ENCODE measurements around the gene JAK1. TPM values are rescaled to one million over a fixed set of nuclear protein-coding genes. Genes with fewer than 3 reads are reported as not detected.

The JAK1 gene
- total RNA-seq, 3 donors from 2014 or later (not counting 1 experiment from before 2014, with no cell fraction given) = 507 to 626 (median 526) TPM

- no peak for ATAC-seq
- Histone ChIP-seq H3K4me3 (ENCODE audit: low read length) (no peak overlapping the region), H3K4me1 (ENCODE audit: control insufficient read depth, insufficient read depth, low read length) (peaks cover 32% of the 10 kb centered on the region), H3K27ac (ENCODE audit: low read length) (no peak overlapping the region), H3K9me3 (ENCODE audit: control insufficient read depth, insufficient read depth, low read length) (no peaks in the 10 kb centered on the region), H3K36me3 (ENCODE audit: control insufficient read depth, insufficient read depth, low read length) (no peaks in the 10 kb centered on the region), H3K27me3 (ENCODE audit: control insufficient read depth, insufficient read depth, low read length) (no peaks in the 10 kb centered on the region)
- Mint-ChIP-seq H3K27me3 (ENCODE audit: low read depth in 2 of 2) (no peaks in the 10 kb centered on the region), H3K9me3 (no peaks in the 10 kb centered on the region), H3K4me3 (peak overlapping the region; percentile 63), H3K36me3 (no peaks in the 10 kb centered on the region), H3K27ac (peak overlapping the region; percentile 84 to 93), H3K4me1 (peaks cover 95 to 96% of the 10 kb centered on the region in 2 donors)
- DNase-seq = no peak
- TF ChIP-seq, protein P1, sequence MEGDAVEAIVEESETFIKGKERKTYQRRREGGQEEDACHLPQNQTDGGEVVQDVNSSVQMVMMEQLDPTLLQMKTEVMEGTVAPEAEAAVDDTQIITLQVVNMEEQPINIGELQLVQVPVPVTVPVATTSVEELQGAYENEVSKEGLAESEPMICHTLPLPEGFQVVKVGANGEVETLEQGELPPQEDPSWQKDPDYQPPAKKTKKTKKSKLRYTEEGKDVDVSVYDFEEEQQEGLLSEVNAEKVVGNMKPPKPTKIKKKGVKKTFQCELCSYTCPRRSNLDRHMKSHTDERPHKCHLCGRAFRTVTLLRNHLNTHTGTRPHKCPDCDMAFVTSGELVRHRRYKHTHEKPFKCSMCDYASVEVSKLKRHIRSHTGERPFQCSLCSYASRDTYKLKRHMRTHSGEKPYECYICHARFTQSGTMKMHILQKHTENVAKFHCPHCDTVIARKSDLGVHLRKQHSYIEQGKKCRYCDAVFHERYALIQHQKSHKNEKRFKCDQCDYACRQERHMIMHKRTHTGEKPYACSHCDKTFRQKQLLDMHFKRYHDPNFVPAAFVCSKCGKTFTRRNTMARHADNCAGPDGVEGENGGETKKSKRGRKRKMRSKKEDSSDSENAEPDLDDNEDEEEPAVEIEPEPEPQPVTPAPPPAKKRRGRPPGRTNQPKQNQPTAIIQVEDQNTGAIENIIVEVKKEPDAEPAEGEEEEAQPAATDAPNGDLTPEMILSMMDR (IDR thresholded peaks at IDR 0.05) = no peak
- intact Hi-C loops (cut with micrococcal nuclease) = no loop called here
- 100% methylated on average over 1 of the region's 1 CpG for WGBS (ENCODE audit: insufficient coverage)
Observed at GRCh38 chr1:64908575-64908974, 57.8 kb downstream of the JAK1 start.

DNA sequence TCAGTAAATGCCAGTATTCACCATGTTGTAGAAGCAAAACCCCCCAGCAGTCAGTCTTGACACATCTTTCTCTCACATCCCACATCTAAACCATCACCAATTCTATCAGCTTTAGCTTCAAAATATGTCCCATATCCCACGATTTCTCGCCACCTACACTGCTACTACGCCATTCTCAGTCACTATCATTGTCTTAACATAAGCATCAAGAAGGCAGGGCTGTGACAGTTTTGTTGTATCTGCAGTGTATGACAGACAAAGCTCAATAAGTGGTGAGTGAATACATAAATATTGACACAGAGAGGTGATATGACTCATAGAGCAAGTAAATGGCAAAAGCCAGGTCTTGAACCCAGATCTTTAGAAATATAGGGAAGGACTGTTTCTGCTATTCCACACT lies 59.9 kb downstream of the JAK1 start:
- Mint-ChIP-seq H3K4me3 (peak overlapping the region; percentile 36), H3K27ac (peak overlapping the region; percentile 84 to 93), H3K4me1 (peaks cover 94 to 96% of the 10 kb centered on the region in 2 donors), H3K9me3 (no peaks in the 10 kb centered on the region), H3K27me3 (ENCODE audit: low read depth in 2 of 2) (no peaks in the 10 kb centered on the region), H3K36me3 (no peaks in the 10 kb centered on the region)
- H3K36me3 ChIP-seq (ENCODE audit: control insufficient read depth, insufficient read depth, low read length) = no peaks in the 10 kb centered on the region
- H3K27me3 ChIP-seq (ENCODE audit: control insufficient read depth, insufficient read depth, low read length) = no peaks in the 10 kb centered on the region
- WGBS (ENCODE audit: insufficient coverage) = 31% methylated on average over 3 of the region's 3 CpGs
- H3K27ac ChIP-seq (ENCODE audit: low read length) = peak overlapping the region; percentile 13
- intact Hi-C loops (cut with micrococcal nuclease) = loop anchor here (1.0 kb wide), 2 partner anchors 8 to 9 kb away; no protein-coding TSS in a partner anchor
- peak; percentile 60 to 70 (median 61) for ATAC-seq
- peaks cover 36% of the 10 kb centered on the region for H3K4me1 ChIP-seq (ENCODE audit: control insufficient read depth, insufficient read depth, low read length)
- no peak for DNase-seq
- H3K9me3 ChIP-seq (ENCODE audit: control insufficient read depth, insufficient read depth, low read length) = no peaks in the 10 kb centered on the region
- H3K4me3 ChIP-seq (ENCODE audit: low read length) = no peak overlapping the region
- TF ChIP-seq, protein P1 (IDR thresholded peaks at IDR 0.05) = no peak

DNA sequence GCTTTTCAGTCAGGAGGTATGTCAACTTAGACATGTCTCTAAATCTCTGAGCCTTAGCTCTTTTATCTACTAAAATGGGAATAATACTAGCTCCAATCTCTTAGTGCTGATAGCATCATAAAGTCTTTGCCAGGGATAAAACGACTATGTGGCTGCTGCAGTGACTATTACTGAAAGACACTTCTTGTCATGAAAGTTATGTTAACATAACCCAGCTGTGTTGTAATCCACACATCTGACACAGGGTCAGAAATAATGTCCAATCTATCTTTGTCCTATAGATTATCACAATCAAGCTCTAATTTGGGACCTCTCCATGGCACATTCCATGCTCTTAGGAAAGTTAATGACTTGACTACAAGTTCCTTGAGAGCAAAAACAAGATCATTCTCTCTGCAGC lies 62.8 kb downstream of the JAK1 start:
- ATAC-seq = no peak
- Histone ChIP-seq H3K27ac (ENCODE audit: low read length) (no peak overlapping the region), H3K9me3 (ENCODE audit: control insufficient read depth, insufficient read depth, low read length) (no peaks in the 10 kb centered on the region), H3K27me3 (ENCODE audit: control insufficient read depth, insufficient read depth, low read length) (no peaks in the 10 kb centered on the region), H3K4me1 (ENCODE audit: control insufficient read depth, insufficient read depth, low read length) (peaks cover 27% of the 10 kb centered on the region), H3K36me3 (ENCODE audit: control insufficient read depth, insufficient read depth, low read length) (no peaks in the 10 kb centered on the region), H3K4me3 (ENCODE audit: low read length) (no peak overlapping the region)
- intact Hi-C loops (cut with micrococcal nuclease) = no loop called here
- no peaks in the 10 kb centered on the region for H3K9me3 Mint-ChIP-seq
- H3K4me1 Mint-ChIP-seq = peaks cover 95 to 96% of the 10 kb centered on the region in 2 donors
- H3K36me3 Mint-ChIP-seq = no peaks in the 10 kb centered on the region
- TF ChIP-seq, protein P1 (IDR thresholded peaks at IDR 0.05) = no peak
- no peak for DNase-seq
- peak overlapping the region; percentile 14 for H3K4me3 Mint-ChIP-seq
- no peaks in the 10 kb centered on the region for H3K27me3 Mint-ChIP-seq (ENCODE audit: low read depth in 2 of 2)
- H3K27ac Mint-ChIP-seq = peak overlapping the region; percentile 86 to 93
- WGBS (ENCODE audit: insufficient coverage) = 79% methylated on average over 1 of the region's 1 CpG

DNA sequence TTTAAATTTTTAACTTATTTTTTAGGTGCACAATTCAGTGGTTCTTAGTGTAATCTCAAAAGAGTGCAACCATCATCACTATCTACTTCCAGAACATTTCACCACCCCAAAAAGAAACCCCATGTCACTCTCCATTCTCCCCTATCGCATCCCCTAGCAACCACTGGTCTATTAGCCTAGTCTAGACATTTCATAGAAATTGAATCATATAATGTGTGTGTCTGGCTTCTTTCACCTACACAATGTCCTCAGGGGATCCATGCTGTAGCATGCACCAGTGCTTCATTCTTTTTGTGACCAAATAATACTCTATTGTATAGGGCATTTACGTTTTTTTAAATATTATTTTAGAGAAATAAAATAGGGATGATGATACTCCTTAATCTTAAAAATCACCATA lies 64.7 kb downstream of the JAK1 start:
- no peak overlapping the region for H3K27ac ChIP-seq (ENCODE audit: low read length)
- Mint-ChIP-seq H3K36me3 (no peaks in the 10 kb centered on the region), H3K9me3 (peaks cover 0 to 2% of the 10 kb centered on the region in 2 donors), H3K4me1 (peaks cover 94 to 96% of the 10 kb centered on the region in 2 donors), H3K27me3 (ENCODE audit: low read depth in 2 of 2) (no peaks in the 10 kb centered on the region), H3K4me3 (peak overlapping the region; percentile 67), H3K27ac (peak overlapping the region; percentile 86 to 93)
- no peaks in the 10 kb centered on the region for H3K36me3 ChIP-seq (ENCODE audit: control insufficient read depth, insufficient read depth, low read length)
- H3K4me1 ChIP-seq (ENCODE audit: control insufficient read depth, insufficient read depth, low read length) = peaks cover 42% of the 10 kb centered on the region
- ATAC-seq (no peak), DNase-seq (no peak)
- intact Hi-C loops (cut with micrococcal nuclease) = loop anchor here (2.0 kb wide), 1 partner anchor 13 kb away; no protein-coding TSS in a partner anchor
- H3K9me3 ChIP-seq (ENCODE audit: control insufficient read depth, insufficient read depth, low read length) = no peaks in the 10 kb centered on the region
- H3K27me3 ChIP-seq (ENCODE audit: control insufficient read depth, insufficient read depth, low read length) = no peaks in the 10 kb centered on the region
- TF ChIP-seq, protein P1 (IDR thresholded peaks at IDR 0.05) = no peak
- no peak overlapping the region for H3K4me3 ChIP-seq (ENCODE audit: low read length)
- 80% methylated on average over 1 of the region's 2 CpGs for WGBS (ENCODE audit: insufficient coverage)
